Vagina (tissue), 2 donors: ENCODE measurements around the gene LDLRAD4. TPM values are rescaled to one million over a fixed set of nuclear protein-coding genes. Genes with fewer than 3 reads are reported as not detected.

Experiments used
- DNase-seq, 2 donors: peaks; one replicate each; pipeline ENCODE4 v3.0.0-alpha.2; 2017; ENCODE audit errors: extremely low spot score in 2 of 2
- H3K27ac ChIP-seq: fragments of 200-600 bp; sonication (generic); one replicate; pipeline ENCODE4 v1.5.1; 2019
- H3K27me3 ChIP-seq: fragments of 200-600 bp; sonication (generic); one replicate; pipeline ENCODE4 v1.5.1; 2019
- H3K36me3 ChIP-seq, 2 donors: fragments of 200-600 bp; sonication (generic); one replicate each; pipeline ENCODE4 v1.5.1; 2017 to 2019
- H3K4me1 ChIP-seq: fragments of 200-600 bp; sonication (generic); one replicate; pipeline ENCODE4 v1.5.1; 2019
- H3K4me3 ChIP-seq, 2 donors: fragments of 200-600 bp; sonication (generic); 1 replicate in 1 of 2; 2 replicates in 1 of 2; pipeline ENCODE4 v1.5.1; 2016 to 2019
- H3K9me3 ChIP-seq: fragments of 200-600 bp; sonication (generic); one replicate; pipeline ENCODE4 v1.5.1; 2019
- POLR2A ChIP-seq, 2 donors: fragments of 450-650 bp; IDR thresholded peaks; one replicate each; pipeline ENCODE4 v1.6.1; 2017; ENCODE audit warnings: antibody characterized with exemption in 2 of 2, mild to moderate bottlenecking in 2 of 2, moderate library complexity in 2 of 2
- POLR2AphosphoS5 ChIP-seq, 2 donors: sonication (generic); formaldehyde crosslinking; IDR thresholded peaks; one replicate each; pipeline ENCODE4 v1.9.0; 2017; ENCODE audit warnings: antibody characterized with exemption in 2 of 2, mild to moderate bottlenecking in 2 of 2, low read depth in 1 of 2; ENCODE audit not compliant: insufficient read depth in 1 of 2
- intact Hi-C: fragments of 100-400 bp; cut with DNase I; formaldehyde crosslinking; loops from one replicate; pipeline ENCODE4 v1.15.1; 2023
- total RNA-seq: library from RNA; depleted of rRNA; stranded (reverse); fragments of >200 nt; gene quantifications from one replicate; pipeline ENCODE4 v1.2.3, GENCODE V29; 2016
- TF ChIP-seq, protein P1 (sequence below), 3 experiments: fragments of 450-650 bp in 2 of 3; fragments of 200-600 bp in 1 of 3; sonication (generic) in 1 of 3; IDR thresholded peaks; one replicate each; pipeline ENCODE4 v1.5.1; 2017 to 2019; ENCODE audit warnings: antibody characterized with exemption in 3 of 3, mild to moderate bottlenecking in 2 of 3, moderate library complexity in 2 of 3

Gene LDLRAD4
- total RNA-seq, 1 donor from 2014 or later = 24.3 TPM

DNA sequence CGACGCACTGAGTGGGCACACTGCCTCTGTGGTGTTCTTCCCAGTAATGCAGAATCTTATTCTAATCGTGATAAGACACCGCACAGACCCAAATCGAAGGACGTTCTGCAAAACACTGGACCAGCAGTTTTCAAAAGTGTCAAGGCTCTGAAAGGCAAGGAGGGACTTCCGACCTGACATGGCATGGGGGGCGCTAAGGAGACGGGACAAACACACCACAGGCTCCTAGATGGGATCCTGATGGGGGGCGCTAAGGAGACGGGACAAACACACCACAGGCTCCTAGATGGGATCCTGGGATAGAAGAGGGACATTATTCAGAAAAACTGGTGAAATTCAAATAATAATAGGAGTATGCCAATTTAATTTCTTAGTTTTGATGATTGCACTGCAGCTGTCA, 191.4 kb downstream of the LDLRAD4 start:
- TF ChIP-seq POLR2A (IDR thresholded peaks at IDR 0.05) (no peak), POLR2AphosphoS5 (IDR thresholded peaks at IDR 0.05; ENCODE audit: insufficient read depth in 1 of 2, low read depth in 1 of 2) (no peak)
- TF ChIP-seq, protein P1, sequence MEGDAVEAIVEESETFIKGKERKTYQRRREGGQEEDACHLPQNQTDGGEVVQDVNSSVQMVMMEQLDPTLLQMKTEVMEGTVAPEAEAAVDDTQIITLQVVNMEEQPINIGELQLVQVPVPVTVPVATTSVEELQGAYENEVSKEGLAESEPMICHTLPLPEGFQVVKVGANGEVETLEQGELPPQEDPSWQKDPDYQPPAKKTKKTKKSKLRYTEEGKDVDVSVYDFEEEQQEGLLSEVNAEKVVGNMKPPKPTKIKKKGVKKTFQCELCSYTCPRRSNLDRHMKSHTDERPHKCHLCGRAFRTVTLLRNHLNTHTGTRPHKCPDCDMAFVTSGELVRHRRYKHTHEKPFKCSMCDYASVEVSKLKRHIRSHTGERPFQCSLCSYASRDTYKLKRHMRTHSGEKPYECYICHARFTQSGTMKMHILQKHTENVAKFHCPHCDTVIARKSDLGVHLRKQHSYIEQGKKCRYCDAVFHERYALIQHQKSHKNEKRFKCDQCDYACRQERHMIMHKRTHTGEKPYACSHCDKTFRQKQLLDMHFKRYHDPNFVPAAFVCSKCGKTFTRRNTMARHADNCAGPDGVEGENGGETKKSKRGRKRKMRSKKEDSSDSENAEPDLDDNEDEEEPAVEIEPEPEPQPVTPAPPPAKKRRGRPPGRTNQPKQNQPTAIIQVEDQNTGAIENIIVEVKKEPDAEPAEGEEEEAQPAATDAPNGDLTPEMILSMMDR (IDR thresholded peaks at IDR 0.05) = no peak
- Histone ChIP-seq H3K36me3 (no peaks in the 10 kb centered on the region), H3K4me3 (no peak overlapping the region), H3K27ac (no peak overlapping the region), H3K4me1 (no peaks in the 10 kb centered on the region), H3K9me3 (no peaks in the 10 kb centered on the region), H3K27me3 (no peaks in the 10 kb centered on the region)
- intact Hi-C loops = no loop called here
- no peak for DNase-seq

DNA sequence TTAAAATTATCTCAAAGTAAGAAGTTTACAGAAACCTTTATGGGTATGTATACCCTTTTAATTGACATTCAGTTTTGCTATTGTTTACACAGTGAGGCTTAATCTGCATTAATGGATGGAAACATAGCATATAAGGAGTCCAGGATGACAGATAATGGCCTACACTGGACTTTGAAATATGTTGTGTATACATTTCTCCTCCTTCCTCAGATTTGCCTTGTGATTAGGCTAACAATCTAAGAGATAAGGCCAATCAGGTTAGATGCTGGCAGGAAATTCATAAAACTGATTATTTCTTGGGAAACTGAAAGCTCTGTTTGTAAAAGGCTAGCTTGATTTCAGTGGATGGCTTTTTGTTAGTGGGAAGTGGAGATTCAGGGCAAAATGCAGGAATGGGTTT, 191.9 kb downstream of the LDLRAD4 start:
- DNase-seq = no peak
- no peaks in the 10 kb centered on the region for H3K4me1 ChIP-seq
- H3K27ac ChIP-seq = no peak overlapping the region
- H3K4me3 ChIP-seq = no peak overlapping the region
- H3K9me3 ChIP-seq = no peaks in the 10 kb centered on the region
- no peak for TF ChIP-seq POLR2A (IDR thresholded peaks at IDR 0.05)
- no peak for TF ChIP-seq POLR2AphosphoS5 (IDR thresholded peaks at IDR 0.05; ENCODE audit: insufficient read depth in 1 of 2, low read depth in 1 of 2)
- no peaks in the 10 kb centered on the region for H3K27me3 ChIP-seq
- intact Hi-C loops = no loop called here
- no peaks in the 10 kb centered on the region for H3K36me3 ChIP-seq

DNA sequence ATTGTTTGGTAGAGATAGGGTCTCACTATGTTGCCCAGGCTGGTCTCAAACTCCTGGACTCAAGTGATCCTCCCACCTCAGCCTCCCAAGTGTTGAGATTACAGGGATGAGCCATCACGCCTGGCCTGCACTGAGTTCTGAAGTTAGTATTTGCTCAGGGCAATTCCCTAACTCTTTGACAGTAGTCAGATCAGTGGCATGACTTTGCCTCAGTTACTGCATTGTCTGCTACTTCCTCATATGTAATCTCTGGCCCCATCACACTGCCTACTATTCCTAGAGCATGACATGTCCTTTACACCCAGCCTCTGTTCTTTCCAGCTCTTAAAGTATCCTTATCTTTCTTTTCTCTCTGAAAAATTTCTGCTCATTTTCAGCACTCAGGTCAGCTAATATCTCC, 193.5 kb downstream of the LDLRAD4 start:
- no peaks in the 10 kb centered on the region for H3K36me3 ChIP-seq
- TF ChIP-seq, protein P1 (IDR thresholded peaks at IDR 0.05) = no peak
- no peak for TF ChIP-seq POLR2A (IDR thresholded peaks at IDR 0.05)
- H3K4me1 ChIP-seq = peaks cover 7% of the 10 kb centered on the region
- no peaks in the 10 kb centered on the region for H3K27me3 ChIP-seq
- H3K4me3 ChIP-seq = no peak overlapping the region
- H3K27ac ChIP-seq = no peak overlapping the region
- intact Hi-C loops = no loop called here
- H3K9me3 ChIP-seq = no peaks in the 10 kb centered on the region
- no peak for DNase-seq

DNA sequence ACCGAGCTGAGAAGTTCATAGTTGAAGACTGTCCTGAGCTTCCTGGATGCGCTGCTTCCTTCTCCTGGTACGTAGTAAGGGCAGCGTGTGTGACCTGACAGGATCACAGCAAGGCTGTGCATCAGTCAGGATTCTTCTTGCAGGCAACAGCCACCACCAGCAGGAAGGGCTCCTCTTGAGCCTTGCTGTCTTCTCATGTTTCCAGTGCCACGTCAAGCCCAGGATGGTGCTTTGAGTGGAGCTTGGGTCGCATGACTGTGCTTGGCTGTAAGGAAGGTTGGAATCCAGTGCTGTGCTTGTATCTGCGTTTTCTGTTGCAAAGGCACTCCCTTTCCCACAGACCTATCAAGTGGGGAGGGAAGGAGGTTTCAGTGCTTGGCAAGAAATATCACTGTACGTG, 194.3 kb downstream of the LDLRAD4 start:
- intact Hi-C loops = no loop called here
- H3K27me3 ChIP-seq = no peaks in the 10 kb centered on the region
- H3K9me3 ChIP-seq = no peaks in the 10 kb centered on the region
- no peak for DNase-seq
- no peaks in the 10 kb centered on the region for H3K36me3 ChIP-seq
- H3K27ac ChIP-seq = no peak overlapping the region
- TF ChIP-seq POLR2A (IDR thresholded peaks at IDR 0.05) (no peak), POLR2AphosphoS5 (IDR thresholded peaks at IDR 0.05; ENCODE audit: insufficient read depth in 1 of 2, low read depth in 1 of 2) (no peak)
- peaks cover 10% of the 10 kb centered on the region for H3K4me1 ChIP-seq
- H3K4me3 ChIP-seq = no peak overlapping the region

DNA sequence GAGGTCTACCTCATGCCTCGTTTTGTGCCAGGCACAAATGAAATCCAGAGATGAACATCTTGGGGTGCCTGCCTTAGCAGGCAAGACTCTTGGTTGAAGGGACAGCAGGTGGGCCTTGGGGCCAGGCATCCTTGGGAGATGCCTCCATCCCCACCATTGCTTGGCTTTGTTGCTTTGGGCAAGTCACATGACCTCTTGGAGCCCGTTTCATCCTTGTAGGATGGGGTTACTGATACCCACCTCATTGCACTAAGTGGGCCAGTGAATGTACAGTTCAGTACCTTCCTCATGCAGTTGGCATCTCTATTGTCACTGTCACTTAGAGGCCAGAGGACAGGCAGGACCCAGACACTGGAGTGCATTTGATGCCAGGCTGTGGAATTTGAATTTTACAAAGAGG, 195.5 kb downstream of the LDLRAD4 start:
- Histone ChIP-seq H3K27me3 (no peaks in the 10 kb centered on the region), H3K4me3 (no peak overlapping the region), H3K27ac (no peak overlapping the region), H3K4me1 (peaks cover 18% of the 10 kb centered on the region), H3K36me3 (no peaks in the 10 kb centered on the region), H3K9me3 (no peaks in the 10 kb centered on the region)
- intact Hi-C loops = no loop called here
- DNase-seq = no peak
- no peak for TF ChIP-seq POLR2A (IDR thresholded peaks at IDR 0.05)
- TF ChIP-seq, protein P1 (IDR thresholded peaks at IDR 0.05) = no peak
- no peak for TF ChIP-seq POLR2AphosphoS5 (IDR thresholded peaks at IDR 0.05; ENCODE audit: insufficient read depth in 1 of 2, low read depth in 1 of 2)

DNA sequence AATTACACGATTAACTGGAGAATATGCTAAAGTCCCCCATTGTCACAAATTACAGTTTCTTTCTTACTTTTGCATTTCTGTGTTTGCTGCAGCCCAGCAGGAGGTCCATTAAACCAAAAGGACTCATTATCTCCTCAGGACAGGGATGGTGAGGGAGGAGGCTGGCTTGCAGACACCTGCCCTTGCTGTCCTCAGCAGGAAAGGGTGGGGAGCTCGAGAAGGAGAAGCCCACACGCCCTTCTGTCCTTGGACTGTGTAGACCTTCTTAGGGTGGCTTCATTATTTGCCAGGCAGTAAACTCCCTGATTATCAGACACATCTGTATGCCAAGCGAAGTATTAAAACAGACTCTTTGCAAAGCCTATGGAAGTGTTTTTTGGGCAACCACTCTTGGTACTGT, 196.0 kb downstream of the LDLRAD4 start:
- DNase-seq = no peak
- Histone ChIP-seq H3K27ac (no peak overlapping the region), H3K27me3 (no peaks in the 10 kb centered on the region), H3K4me1 (peaks cover 18% of the 10 kb centered on the region), H3K4me3 (no peak overlapping the region), H3K9me3 (no peaks in the 10 kb centered on the region), H3K36me3 (no peaks in the 10 kb centered on the region)
- TF ChIP-seq, protein P1 (IDR thresholded peaks at IDR 0.05) = no peak
- TF ChIP-seq POLR2A (IDR thresholded peaks at IDR 0.05) (no peak), POLR2AphosphoS5 (IDR thresholded peaks at IDR 0.05; ENCODE audit: insufficient read depth in 1 of 2, low read depth in 1 of 2) (no peak)
- intact Hi-C loops = no loop called here
